SW 1271 (cell line): ENCODE measurements around the gene SLC4A3.
"Not testable (repeated sequence)": the region's sequence is repeated elsewhere in the genome, so short reads cannot be mapped to it uniquely, and the experiment has no call there.

Source experiments
- DNase-seq, 2 experiments: peaks; one replicate each; lab custom pipeline; 2025; lab: John Stamatoyannopoulos, UW

The SLC4A3 gene

DNA sequence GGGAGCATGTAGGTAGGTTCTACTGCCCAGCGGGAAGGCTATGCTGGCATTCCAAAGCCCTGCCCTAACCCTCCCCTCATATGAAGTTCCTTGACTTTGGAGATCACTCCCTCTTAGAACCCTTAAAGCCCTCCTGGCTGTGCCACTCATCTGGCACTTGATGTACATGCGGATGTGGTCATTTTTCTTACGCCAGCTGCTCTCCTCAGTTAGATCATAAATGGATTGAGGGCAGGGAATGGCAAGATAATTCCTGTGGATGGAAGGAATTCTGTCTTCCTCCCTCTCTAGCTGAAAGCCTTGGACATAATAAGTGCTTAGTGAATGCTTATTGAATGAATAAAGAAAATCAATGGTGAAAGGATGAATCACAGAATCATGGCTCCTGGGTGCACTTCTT lies 51.6 kb downstream of the SLC4A3 start:
- DNase-seq = no peak

- no peak for DNase-seq
Measured at GRCh38 chr2:219679571-219679970, 52.1 kb downstream of the SLC4A3 start.

DNA sequence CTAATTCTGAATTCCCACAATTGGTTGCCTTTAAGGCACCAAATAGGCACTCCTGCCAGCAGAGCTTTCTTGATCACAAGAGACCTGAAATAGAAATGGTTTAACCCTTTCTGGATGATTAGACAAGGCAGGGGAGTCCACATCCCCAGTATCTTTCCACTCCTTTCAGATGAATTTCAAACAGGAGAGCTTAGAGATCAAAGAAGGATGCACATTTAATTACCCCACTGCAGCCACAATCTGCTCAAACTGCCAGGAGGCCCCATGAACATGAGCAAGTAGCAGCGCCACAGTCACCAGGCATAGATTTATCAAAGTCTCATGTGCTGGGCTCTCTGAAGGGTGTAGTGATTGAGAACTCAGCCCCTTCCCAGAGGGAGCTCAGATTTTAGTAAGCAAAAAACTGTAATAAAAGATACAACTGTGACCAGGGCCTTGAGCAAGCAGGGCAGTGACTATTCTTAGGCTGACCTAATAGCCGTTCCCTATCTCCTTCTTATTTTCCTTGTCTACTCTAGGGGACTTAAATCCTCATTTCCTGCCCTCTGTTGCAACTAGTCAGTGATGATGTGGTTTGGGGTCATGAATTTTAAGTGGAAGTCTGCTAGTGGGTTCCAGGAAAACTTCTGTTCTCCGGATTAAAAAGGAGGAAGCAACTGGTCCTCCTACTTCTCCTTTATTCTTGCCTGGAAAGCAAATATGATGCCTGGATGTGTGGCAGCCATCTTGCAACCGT lies 53.7 kb downstream of the SLC4A3 start:
- no peak for DNase-seq

DNA sequence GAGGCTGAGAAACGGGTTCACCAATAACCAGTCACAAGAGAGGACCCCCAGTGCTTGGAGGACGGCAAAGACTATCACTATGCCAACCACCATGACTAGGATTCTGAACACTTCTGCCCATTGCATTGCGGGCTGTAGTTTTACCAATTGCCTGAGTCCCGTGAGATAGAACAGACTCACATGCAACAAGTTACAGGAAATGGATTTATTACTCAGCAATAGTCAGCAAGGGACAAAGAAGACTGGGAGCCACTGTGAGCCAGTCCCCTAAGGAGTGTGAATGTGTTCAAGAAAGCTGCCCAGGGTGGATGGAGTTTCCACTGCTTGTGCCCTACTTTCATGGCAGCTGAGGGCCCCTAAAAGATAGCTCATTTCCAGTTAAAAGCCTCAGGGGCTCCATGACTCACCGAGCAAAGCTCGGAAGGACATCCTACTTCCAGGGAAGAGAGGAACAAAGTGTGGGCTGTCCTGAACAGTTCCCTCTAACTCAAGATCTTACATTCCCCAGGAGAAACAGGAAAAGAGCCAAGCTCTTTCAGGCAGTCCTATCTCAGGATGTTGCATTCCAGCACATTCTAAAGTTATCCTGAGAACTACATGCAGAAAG lies 54.4 kb downstream of the SLC4A3 start:
- DNase-seq = no peak

GRCh38 chr2:219683474-219683873 lies 56.0 kb downstream of the SLC4A3 start:
- DNase-seq = not testable (repeated sequence)

DNA sequence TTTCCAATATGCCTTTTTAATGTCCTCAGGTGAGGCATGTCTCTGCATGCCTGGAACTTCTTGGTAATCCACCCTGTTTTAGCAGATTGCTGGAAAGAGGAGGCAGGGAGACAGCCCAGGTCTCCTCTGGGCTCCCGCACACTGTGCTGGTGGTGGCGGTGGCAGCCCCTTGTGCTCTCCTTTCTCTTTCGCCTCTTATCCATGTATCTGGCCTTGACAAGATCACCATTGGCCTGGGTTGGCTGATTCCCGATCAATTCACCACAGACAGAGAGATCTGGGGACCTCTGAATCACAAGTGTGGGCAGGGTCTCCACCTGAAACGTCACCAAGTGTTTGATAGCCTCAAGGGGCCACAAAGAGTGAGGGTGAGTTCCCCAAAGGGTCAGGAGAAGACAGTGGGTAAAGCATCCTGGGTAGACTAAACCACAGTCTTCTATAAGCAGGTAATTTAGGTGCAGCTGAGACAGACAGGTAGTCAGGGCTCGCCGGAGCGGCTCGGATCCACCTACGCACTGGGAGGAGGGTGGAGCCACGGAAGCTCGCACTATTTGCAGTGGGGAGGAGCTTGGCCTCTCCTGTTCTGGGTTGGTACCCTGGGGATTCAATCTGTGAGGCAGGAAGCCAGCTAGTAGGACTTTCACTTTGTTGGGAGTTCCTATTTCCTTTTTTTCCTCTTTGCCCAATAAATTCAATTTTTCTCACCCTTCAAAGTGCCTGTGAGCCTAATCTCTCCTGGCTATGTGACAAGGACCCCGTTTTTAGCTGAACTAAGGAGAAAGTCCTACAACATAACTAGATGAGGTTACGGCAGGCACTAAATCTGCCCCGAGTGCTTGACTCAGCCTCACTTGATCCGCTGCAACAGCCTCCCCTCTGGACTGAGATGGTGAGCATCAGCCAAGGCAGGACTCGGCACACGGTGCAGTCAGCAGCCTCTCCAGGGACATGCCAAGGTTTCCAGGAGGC lies 57.6 kb downstream of the SLC4A3 start:
- DNase-seq = no peak

DNA sequence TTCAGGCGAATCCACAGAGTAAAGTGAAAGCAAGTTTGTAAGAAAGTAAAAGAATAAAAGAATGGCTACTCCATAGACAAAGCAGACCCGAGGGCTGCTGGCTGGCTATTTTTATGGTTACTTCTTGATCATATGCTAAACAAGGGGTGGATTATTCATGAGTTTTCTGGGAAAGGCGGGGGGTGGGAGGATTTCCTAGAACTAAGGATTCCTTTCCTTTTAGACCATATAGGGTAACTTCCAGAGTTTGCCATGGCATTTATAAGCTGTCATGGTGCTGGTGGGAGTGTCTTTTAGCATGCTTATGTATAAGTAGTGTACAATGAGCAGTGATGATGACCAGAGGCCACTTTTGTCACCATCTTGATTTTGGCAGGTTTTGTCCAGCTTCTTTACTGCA lies 59.8 kb downstream of the SLC4A3 start:
- no peak for DNase-seq

GRCh38 chr2:219687882-219688559 lies 60.6 kb downstream of the SLC4A3 start:
- DNase-seq = no peak

DNA sequence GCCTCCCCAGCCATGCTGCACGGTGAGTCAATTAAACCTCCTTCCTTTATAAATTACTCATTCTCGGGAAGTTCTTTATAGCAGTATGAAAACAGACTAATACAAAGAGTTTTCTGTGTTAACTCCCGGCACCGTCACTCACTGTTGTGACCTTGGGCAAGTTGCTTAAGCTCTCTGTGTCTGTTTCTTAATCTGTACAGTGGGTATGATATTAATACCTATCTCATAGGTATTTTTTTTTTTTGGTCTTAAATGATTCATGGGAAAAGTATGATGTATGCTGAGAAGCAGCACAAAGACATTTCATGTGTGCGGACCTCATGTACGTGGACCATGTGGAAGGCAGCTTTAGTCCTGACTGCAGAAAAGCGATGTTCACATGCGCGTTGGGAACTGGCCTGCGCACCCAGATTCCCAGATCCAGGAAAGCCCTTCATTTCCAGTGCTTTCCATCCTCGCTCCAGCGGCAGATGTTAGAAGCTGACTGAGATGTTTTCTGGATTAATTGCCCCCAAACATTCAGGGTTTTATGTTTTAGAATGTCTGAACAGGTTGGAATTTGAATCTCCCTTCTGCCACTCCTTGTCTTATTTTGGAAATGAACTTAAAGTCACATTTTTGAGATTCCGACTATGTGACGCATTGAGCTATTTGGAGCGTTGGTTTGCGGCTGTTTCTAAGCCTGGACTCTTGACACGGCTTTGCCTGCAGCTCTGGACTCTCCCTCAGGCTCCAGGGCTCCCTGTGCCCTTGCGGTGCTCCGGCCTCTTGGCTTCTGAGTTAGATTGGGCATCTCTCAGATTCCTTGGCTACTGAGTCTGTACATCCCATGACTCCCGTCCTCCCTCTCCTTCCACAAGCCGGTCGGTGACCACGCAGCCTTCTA lies 61.4 kb downstream of the SLC4A3 start:
- DNase-seq = peak in 1 of 2 experiments; percentile 2

GRCh38 chr2:219689676-219690628 lies 62.5 kb downstream of the SLC4A3 start:
- DNase-seq = peak in 1 of 2 experiments; percentile 52

DNA sequence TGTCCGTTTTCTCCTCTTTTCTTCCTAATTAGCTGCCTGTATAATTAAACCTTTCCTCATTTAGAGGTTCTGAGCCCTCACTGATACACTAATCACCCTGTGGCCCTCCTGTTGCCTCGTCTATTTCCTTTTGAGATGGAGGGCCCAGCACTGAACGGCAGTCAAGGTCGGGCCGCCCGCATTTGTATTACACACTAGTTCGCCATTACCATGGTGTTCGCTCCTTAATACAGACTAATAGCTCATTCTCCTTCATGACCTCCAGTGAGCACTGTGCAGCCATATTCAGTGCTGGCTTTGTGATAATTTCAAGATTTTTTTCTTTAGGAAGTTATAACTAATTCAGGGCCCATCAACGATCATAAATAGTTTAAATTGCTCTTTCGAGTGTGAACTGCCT lies 64.1 kb downstream of the SLC4A3 start:
- DNase-seq = no peak
